Lung microvascular endothelial cell (primary cell): Measurements from ENCODE around the gene HEMK1. TPM values are rescaled to one million over a fixed set of nuclear protein-coding genes. Genes with fewer than 3 reads are reported as not detected.
A peak's percentile ranks its signal among the peaks of the same experiment; 100 is the strongest.

Experiments used
- DNase-seq, 2 donors: peaks; one replicate each; pipeline versions ENCODE4 v3.0.0 to v3.0.0-alpha.2; 2010; ENCODE audit warnings: low read depth in 2 of 2
- total RNA-seq: library from RNA; depleted of rRNA; stranded (reverse); fragments of >200 nt; gene quantifications from 2 replicates; pipeline ENCODE4 v1.2.1, GENCODE V29; 2014

The HEMK1 gene
- total RNA-seq, 1 donor from 2014 or later = 2.8 TPM

DNA sequence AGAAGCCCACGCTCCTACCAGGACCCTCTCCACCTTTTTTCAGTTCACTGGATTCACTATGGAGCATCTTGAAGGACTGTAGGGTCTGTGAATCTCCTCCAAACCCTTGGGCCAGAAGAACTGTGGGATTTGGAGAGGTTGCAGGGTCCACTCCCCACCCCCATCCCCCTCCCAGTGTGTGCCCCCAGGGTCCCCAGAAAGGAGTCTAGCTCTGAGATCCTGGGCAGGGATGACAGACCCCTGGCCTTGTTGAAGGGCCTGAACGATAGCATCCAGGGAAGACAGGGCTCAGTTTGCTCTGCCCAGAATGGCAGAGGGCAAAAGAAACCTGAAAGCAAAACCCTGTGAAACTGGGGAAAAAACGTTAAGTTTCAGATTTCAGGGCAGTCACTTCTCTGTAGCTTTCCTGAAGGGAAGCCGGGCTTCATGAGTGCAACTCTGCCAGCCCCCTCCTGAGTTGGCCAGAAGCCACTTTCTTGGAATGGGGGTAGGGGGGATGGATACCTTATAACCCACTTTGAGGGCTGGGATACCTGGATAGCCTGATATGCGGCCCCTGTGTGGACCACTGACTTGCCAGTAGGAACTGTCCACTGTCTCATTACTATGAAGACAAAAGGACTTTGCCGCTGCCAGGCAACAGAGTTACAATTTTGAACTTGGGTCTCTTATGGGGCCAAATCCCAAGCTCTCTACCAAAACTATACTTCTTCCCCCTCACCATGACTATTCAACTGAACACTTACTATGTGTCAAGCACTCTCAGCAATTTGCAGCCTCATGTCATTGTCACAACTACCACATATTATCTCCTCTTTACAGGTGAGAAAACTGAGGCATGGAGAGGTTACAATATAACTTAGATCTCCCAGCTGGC, 43.9 kb downstream of the HEMK1 start:
- DNase-seq = no peak

DNA sequence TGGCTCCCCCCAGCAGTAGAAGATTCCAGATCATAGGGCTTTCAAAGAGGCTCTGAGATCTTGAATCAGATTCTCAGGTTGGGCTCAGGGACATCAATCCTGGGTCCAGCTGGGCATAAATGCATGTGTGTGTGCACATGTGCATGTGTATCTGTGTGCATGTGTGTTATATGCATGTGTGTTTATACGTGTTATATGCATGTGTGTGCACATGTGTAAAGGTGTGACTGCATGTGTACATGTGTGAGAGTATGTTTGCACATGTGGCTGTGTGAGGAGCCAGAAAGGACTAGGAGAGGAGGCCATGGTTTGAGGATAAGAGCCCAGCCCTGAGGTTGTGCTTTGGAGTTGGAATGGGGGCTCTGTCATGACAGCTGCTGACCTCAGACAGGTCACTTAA, 45.9 kb downstream of the HEMK1 start:
- DNase-seq = no peak

- DNase-seq = peak; percentile 82 to 83
Measured at GRCh38 chr3:50616003-50616769, 46.9 kb downstream of the HEMK1 start.

DNA sequence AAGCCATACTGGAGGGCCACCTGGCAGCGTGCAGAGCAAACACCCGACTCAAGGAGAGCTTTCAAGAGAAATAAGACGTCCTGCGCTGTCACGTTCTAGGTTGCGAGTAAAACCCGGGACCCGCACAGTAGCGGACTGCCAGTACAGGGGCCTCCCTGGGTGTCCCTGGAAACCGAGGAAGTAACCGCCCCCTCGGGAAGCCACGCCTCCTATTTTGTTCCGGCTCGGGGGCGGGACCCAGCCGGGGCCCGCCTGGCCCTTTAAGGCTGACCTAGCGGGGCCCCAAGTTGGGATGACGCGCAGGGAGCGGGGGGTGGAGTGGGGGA, 47.4 kb downstream of the HEMK1 start:
- DNase-seq = peak; percentile 71 to 82

DNA sequence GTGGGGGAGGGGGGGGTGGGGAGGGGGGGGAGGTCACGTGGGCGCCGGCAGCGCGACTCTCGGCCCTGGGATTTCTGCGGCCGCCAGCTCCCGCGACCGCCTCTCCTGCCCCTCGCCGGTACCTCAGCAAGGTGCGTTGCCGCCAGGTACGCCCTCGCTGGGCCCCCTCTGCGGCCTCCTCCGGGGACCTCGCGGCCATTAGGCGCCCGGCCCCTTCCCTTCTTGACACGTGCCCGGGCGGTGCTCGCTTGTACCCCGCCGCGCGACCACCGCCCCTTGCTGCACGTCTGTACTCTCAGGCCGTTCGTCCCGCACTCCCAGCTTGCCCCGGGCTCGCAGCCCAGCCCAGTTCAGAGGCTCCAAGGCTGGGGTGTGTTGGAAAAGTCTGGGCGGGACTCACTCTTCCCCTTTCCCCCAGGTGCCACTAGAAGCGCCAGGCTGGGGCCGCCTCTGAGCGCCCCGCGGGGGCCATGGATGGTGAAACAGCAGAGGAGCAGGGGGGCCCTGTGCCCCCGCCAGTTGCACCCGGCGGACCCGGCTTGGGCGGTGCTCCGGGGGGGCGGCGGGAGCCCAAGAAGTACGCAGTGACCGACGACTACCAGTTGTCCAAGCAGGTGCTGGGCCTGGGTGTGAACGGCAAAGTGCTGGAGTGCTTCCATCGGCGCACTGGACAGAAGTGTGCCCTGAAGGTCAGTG, 47.9 kb downstream of the HEMK1 start, which contains the start of gene MAPKAPK3:
MAPKAPK3 (plus strand) TSS at position 56 of the 696 bp plus-strand sequence; CDS start at position 471, 415 bp downstream.
- peak in 1 of 2 donors; percentile 17 for DNase-seq

GRCh38 chr3:50617911-50618481, 48.7 kb downstream of the HEMK1 start:
- no peak for DNase-seq

DNA sequence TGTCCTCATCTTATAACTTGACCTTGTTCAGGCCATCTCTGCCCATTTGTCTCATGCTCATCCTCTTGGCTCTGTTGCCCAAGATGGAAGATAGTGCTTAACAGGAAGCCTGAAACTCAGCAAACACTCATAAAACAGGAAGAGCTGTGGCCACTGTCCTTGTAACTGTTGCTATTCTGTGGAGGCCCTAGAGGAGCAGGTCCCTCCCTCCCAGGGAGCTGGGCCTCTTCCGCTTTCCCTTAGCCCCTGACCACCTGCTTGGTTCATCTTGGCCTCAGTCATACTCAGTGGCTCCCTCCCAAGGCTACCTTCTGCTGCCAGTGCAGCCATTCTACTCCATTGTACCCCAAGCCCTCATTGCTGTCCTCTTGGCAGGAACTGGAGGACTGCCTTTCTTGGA, 51.1 kb downstream of the HEMK1 start:
- DNase-seq = no peak

- DNase-seq = no peak
Measured at GRCh38 chr3:50620820-50621219, 51.5 kb downstream of the HEMK1 start.

DNA sequence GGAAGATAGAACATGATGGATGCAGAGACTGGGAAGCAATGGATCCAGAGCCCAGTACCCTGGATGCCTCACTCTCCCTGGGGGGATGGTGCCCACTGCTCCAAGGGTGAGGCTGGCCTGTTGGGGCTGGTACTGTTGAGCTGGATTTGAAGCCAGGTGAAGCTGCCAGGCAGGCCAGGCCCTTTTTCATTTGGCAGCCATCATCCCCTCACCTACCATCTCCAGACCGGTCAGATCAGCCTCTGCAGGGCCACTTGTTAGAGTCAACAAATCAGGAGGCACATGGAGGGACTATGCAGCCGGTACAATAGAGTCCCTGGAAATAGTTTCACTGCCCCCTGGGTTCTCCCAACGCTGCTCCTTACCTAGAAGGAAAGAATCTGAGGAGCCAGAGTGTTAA, 53.6 kb downstream of the HEMK1 start:
- no peak for DNase-seq

GRCh38 chr3:50623840-50624474, 54.6 kb downstream of the HEMK1 start:
- DNase-seq = peak; percentile 33 to 43

- DNase-seq = no peak
Measured at GRCh38 chr3:50624634-50625033, 55.3 kb downstream of the HEMK1 start.

DNA sequence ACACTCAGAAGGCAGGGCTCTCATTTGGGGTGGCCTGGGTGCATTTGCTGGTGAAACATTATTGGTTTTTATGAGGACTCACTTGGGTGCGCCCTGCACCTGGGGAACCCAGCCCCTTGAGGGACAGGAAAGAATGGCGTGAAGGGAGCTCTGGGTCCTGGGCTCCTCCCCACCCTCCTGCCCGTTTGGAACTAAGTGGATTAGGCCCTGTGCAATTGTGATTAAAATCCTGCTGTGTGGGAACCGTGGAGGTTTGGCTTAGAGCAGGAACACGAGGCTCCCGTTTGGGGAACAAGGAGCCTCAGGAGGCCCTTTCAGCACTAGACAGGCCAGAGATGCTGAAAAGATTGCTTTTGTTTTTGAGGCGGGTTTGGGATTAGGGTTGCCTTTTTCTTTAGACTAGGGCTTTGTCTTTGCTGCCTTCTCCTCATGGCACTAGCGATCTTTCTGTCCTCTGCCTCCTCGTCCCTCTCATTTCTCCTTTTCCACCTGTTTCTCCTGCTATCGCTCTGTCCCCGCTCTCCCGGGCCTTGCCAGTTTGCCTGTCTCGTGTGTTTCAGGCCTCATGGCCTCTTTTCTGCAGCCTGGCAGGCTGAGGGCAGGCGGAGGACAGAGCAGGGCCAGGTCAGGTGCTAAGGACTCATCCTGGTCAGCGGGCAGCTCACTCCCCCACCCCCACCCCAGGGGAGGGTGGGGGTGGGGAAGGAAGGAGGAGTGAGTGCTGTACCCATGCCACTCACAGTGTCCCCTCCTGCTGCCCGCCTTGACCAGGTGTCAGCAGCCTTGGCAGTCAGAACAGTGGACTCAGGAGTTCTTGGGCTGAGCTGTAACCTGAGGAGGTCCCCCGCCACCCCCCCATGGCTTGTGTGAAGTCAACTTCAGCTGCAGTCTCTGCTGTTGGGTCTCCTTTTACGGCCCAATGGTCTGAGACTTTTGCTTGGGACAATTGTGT, 56.2 kb downstream of the HEMK1 start:
- no peak for DNase-seq

GRCh38 chr3:50626401-50626800, 57.1 kb downstream of the HEMK1 start:
- DNase-seq = no peak

- DNase-seq = peak in 1 of 2 donors; percentile 56
Measured at GRCh38 chr3:50627407-50628051, 58.2 kb downstream of the HEMK1 start.

- DNase-seq = no peak
Measured at GRCh38 chr3:50628601-50629000, 59.3 kb downstream of the HEMK1 start.

GRCh38 chr3:50630394-50630793, 61.1 kb downstream of the HEMK1 start:
- no peak for DNase-seq

DNA sequence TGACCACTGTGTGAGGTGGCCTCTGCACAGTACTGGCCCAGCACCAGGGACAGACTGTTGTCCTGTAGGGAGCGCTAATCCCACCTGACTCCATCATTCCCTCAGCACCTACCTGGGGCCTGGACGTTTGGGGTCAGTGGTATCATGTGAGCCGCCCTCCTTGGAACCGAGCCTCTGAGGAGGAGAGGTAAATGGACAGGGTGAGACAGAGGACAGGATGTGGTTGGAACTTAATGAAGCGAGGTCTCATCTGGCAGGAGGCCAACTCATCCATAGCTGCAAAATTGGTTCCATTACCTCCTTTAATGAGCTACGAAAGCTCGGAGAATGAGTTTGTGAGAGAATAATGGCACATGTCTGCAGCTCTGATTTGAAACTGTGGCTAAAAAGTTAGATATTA, 61.6 kb downstream of the HEMK1 start:
- DNase-seq = no peak

GRCh38 chr3:50632450-50632849, 63.1 kb downstream of the HEMK1 start:
- no peak for DNase-seq

DNA sequence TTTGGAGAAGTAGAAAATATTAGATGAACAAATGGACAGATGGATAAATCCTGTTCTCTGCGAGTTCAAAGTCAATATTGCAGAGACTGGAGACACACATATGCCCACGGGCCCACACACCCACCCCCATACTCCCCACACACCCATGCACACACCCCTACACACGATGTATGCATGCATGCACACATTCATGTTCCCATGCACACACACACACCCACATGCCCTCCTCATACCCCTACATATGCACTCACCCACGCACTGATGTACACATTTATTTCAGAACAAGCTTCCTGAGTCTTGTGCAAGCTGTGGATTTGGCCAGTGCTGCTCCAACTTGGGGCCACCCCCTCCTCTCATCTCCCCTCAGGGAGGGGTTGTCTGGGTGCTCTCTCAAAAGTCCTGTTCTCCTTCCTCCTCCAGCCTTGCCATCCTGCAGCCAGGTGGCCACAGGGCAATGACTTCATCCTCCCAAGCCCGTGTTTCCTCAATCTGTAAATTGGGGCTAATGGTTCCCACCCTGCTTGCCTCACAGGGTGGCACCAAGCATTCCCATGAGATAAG, 64.0 kb downstream of the HEMK1 start:
- no peak for DNase-seq
